H1 (cell line): ENCODE data around the gene RBM18. TPM values are rescaled to one million over a fixed set of nuclear protein-coding genes. Genes with fewer than 3 reads are reported as not detected.

Source experiments
- BACH1 ChIP-seq: IDR thresholded peaks from 2 replicates; pipeline ENCODE4 v1.6.1; 2012; ENCODE audit warnings: low read length, improper control_type of control experiment
- CTBP2 ChIP-seq: IDR thresholded peaks from 2 replicates; pipeline ENCODE4 v1.7.0; 2011; ENCODE audit warnings: borderline replicate concordance, mild to moderate bottlenecking, moderate library complexity, mixed read lengths, low read length; ENCODE audit not compliant: insufficient read depth, insufficient read length
- JUND ChIP-seq: IDR thresholded peaks from 2 replicates; pipeline ENCODE4 v1.6.1; 2011; ENCODE audit warnings: mild to moderate bottlenecking, improper control_type of control experiment, low read length
- KDM1A ChIP-seq: fragments of 200-600, 300-600 bp; sonication (generic); IDR thresholded peaks from 2 replicates; pipeline ENCODE4 v1.7.1; 2016; ENCODE audit warnings: mild to moderate bottlenecking, low read length, borderline replicate concordance
- MAFK ChIP-seq: IDR thresholded peaks from 2 replicates; pipeline ENCODE4 v1.6.1; 2012; ENCODE audit warnings: low read depth, mild to moderate bottlenecking, improper control_type of control experiment, low read length
- POLR2AphosphoS5 ChIP-seq: IDR thresholded peaks from 2 replicates; pipeline ENCODE4 v1.6.1; 2011; ENCODE audit warnings: low read depth, low read length
- SAP30 ChIP-seq: fragments of 300-600 bp; sonication (generic); IDR thresholded peaks from 2 replicates; pipeline ENCODE4 v1.7.1; 2012; ENCODE audit warnings: low read length, moderate library complexity, mild to moderate bottlenecking, inconsistent platforms; ENCODE audit not compliant: insufficient read depth, insufficient replicate concordance
- SUZ12 ChIP-seq: fragments of 200-600 bp; sonication (generic); IDR thresholded peaks from 2 replicates; pipeline ENCODE4 v1.6.1; 2012; ENCODE audit warnings: mild to moderate bottlenecking, inconsistent platforms, low read length, moderate library complexity, mixed read lengths
- TEAD4 ChIP-seq: IDR thresholded peaks from 2 replicates; pipeline ENCODE4 v1.6.1; 2012; ENCODE audit warnings: low read depth, low read length, inconsistent platforms, mixed read lengths
- YY1 ChIP-seq: IDR thresholded peaks from 2 replicates; pipeline ENCODE4 v1.6.1; 2011; ENCODE audit warnings: low read depth, mild to moderate bottlenecking, low read length
- polyA plus RNA-seq, 7 experiments: library from polyadenylated mRNA; depleted of rRNA in 3 of 7; stranded (reverse) in 5 of 7; unstranded in 2 of 7; fragments of >200 nt in 5 of 7; fragments of 200-250 nt in 2 of 7; gene quantifications; 1 replicate in 5 of 7; 2 replicates in 1 of 7; 4 replicates in 1 of 7; pipeline versions ENCODE4 v1.2.1 to v1.2.3, GENCODE V29; 2011 to 2013; ENCODE audit warnings: missing spikeins in 2 of 7, mixed read lengths in 2 of 7
- total RNA-seq: library from RNA; stranded (reverse); fragmentation: NEBNext Ultra II Directional; extraction: Animal tissue kit (Norgen Biotek cat#: 25700); gene quantifications from 2 replicates; pipeline ENCODE4 v1.2.1, GENCODE V29; 2021
- TF ChIP-seq, protein P1 (sequence below): fragments of 300-600 bp; sonication (generic); IDR thresholded peaks from 2 replicates; pipeline ENCODE4 v1.7.1; 2012; ENCODE audit warnings: low read length, moderate library complexity, mild to moderate bottlenecking, inconsistent platforms; ENCODE audit not compliant: insufficient replicate concordance

Gene RBM18
- total and polyA plus RNA-seq, 2 of the 8 experiments (the other 6 are each of a cell fraction or from before 2014, with no cell fraction given), result 5.9 to 14.3 TPM

DNA sequence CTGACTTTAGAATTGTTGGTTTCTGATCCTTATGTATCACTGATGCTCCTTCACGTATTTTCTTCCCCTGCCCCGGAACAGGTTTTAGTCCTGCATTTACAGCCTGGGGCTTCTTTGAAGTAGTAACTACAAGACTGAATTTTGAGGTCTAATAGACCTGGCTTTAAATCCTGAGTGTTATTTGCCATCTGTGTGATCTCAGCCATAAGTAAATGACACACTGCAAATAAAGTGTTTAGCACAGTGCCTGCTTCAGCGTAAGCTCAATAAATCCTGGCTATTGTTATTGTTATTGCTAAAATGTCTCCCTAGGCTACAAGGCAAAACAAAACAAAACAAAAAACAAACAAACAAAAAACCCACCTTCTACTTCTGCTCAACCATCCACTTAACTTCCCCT, 20.3 kb downstream of the RBM18 start (continued):
- TF ChIP-seq, protein P1, sequence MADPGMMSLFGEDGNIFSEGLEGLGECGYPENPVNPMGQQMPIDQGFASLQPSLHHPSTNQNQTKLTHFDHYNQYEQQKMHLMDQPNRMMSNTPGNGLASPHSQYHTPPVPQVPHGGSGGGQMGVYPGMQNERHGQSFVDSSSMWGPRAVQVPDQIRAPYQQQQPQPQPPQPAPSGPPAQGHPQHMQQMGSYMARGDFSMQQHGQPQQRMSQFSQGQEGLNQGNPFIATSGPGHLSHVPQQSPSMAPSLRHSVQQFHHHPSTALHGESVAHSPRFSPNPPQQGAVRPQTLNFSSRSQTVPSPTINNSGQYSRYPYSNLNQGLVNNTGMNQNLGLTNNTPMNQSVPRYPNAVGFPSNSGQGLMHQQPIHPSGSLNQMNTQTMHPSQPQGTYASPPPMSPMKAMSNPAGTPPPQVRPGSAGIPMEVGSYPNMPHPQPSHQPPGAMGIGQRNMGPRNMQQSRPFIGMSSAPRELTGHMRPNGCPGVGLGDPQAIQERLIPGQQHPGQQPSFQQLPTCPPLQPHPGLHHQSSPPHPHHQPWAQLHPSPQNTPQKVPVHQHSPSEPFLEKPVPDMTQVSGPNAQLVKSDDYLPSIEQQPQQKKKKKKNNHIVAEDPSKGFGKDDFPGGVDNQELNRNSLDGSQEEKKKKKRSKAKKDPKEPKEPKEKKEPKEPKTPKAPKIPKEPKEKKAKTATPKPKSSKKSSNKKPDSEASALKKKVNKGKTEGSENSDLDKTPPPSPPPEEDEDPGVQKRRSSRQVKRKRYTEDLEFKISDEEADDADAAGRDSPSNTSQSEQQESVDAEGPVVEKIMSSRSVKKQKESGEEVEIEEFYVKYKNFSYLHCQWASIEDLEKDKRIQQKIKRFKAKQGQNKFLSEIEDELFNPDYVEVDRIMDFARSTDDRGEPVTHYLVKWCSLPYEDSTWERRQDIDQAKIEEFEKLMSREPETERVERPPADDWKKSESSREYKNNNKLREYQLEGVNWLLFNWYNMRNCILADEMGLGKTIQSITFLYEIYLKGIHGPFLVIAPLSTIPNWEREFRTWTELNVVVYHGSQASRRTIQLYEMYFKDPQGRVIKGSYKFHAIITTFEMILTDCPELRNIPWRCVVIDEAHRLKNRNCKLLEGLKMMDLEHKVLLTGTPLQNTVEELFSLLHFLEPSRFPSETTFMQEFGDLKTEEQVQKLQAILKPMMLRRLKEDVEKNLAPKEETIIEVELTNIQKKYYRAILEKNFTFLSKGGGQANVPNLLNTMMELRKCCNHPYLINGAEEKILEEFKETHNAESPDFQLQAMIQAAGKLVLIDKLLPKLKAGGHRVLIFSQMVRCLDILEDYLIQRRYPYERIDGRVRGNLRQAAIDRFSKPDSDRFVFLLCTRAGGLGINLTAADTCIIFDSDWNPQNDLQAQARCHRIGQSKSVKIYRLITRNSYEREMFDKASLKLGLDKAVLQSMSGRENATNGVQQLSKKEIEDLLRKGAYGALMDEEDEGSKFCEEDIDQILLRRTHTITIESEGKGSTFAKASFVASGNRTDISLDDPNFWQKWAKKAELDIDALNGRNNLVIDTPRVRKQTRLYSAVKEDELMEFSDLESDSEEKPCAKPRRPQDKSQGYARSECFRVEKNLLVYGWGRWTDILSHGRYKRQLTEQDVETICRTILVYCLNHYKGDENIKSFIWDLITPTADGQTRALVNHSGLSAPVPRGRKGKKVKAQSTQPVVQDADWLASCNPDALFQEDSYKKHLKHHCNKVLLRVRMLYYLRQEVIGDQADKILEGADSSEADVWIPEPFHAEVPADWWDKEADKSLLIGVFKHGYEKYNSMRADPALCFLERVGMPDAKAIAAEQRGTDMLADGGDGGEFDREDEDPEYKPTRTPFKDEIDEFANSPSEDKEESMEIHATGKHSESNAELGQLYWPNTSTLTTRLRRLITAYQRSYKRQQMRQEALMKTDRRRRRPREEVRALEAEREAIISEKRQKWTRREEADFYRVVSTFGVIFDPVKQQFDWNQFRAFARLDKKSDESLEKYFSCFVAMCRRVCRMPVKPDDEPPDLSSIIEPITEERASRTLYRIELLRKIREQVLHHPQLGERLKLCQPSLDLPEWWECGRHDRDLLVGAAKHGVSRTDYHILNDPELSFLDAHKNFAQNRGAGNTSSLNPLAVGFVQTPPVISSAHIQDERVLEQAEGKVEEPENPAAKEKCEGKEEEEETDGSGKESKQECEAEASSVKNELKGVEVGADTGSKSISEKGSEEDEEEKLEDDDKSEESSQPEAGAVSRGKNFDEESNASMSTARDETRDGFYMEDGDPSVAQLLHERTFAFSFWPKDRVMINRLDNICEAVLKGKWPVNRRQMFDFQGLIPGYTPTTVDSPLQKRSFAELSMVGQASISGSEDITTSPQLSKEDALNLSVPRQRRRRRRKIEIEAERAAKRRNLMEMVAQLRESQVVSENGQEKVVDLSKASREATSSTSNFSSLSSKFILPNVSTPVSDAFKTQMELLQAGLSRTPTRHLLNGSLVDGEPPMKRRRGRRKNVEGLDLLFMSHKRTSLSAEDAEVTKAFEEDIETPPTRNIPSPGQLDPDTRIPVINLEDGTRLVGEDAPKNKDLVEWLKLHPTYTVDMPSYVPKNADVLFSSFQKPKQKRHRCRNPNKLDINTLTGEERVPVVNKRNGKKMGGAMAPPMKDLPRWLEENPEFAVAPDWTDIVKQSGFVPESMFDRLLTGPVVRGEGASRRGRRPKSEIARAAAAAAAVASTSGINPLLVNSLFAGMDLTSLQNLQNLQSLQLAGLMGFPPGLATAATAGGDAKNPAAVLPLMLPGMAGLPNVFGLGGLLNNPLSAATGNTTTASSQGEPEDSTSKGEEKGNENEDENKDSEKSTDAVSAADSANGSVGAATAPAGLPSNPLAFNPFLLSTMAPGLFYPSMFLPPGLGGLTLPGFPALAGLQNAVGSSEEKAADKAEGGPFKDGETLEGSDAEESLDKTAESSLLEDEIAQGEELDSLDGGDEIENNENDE, result no peak
- no peak for TF ChIP-seq CTBP2
- no peak for TF ChIP-seq MAFK
- no peak for TF ChIP-seq BACH1
- no peak for TF ChIP-seq KDM1A
- TF ChIP-seq POLR2AphosphoS5, result no peak
- no peak for TF ChIP-seq TEAD4
- TF ChIP-seq SAP30, result no peak
- no peak for TF ChIP-seq YY1
- TF ChIP-seq JUND, result no peak
- no peak for TF ChIP-seq SUZ12
- TF ChIP-seq, all 59 proteins: peak for 0
